GM12891 (cell line): Measurements from ENCODE around the gene PARM1.

Source experiments
- DNase-seq: peaks from one replicate; pipeline ENCODE4 v3.0.0; 2011; ENCODE audit warnings: low spot score; ENCODE audit not compliant: insufficient read length
- FAIRE-seq: peaks from 2 replicates; lab custom pipeline; 2011; peaks lifted over from hg19 to GRCh38; lab: Jason Lieb, UNC
- PAX5 ChIP-seq: IDR thresholded peaks from 2 replicates; pipeline ENCODE4 v1.6.1; 2011; ENCODE audit warnings: low read length, moderate library complexity, mild to moderate bottlenecking; ENCODE audit not compliant: insufficient read depth, severe bottlenecking
- POLR2A ChIP-seq: IDR thresholded peaks from 2 replicates; pipeline ENCODE4 v1.6.1; 2011; ENCODE audit warnings: low read depth, low read length, control low read depth
- POLR2AphosphoS5 ChIP-seq: IDR thresholded peaks from 2 replicates; pipeline ENCODE4 v1.6.1; 2011; ENCODE audit warnings: low read depth, low read length, control low read depth
- POU2F2 ChIP-seq: IDR thresholded peaks from 2 replicates; pipeline ENCODE4 v1.6.1; 2011; ENCODE audit warnings: low read depth, mild to moderate bottlenecking, control low read depth, low read length, moderate library complexity
- SPI1 ChIP-seq: IDR thresholded peaks from 2 replicates; pipeline ENCODE4 v1.6.1; 2011; ENCODE audit warnings: low read depth, low read length, control low read depth
- TAF1 ChIP-seq: IDR thresholded peaks from 2 replicates; pipeline ENCODE4 v1.6.1; 2011; ENCODE audit warnings: low read depth, low read length, control low read depth

PARM1 gene

DNA sequence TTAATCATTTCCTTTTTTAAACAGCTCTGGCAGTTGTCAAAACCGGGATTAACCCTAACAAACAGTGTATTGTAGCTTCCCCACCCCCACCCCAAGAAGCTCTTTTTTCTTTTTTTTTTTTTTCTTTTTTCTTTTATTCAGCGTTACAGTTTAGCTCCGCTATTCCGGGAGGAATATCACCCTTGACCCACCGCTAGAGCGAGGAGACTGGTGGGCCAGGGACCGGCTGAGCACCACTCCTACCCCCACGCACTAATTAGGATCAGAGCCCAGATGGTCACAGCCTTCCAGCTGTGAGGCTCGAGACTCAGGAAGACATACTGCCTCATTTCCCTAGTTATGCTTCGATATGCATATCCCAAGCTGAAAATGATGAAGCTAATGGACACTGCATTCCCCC, 2.0 kb downstream of the PARM1 start:
- TF ChIP-seq SPI1 (no peak), POLR2AphosphoS5 (no peak), TAF1 (no peak), POLR2A (no peak), PAX5 (no peak), POU2F2 (no peak)
- DNase-seq = no peak
- FAIRE-seq = no peak

DNA sequence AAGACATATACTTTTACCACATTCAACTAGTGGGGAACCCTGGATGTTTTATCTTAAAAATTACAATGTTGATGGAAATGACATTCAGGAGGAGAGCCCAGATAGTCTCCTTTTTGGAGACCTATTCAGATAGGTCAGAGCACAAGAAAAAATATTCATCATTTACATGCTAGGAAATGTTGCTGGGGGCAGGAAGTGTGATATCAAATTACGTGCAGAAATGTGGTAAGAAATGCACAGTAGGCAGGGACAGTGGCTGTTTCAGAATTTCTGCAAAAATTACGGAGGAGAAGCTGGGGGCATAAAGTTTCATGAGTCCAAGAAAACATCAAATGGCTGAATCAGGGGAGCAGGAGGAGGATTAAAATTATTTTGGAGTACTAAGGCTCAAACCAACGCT, 8.2 kb downstream of the PARM1 start:
- no peak for TF ChIP-seq PAX5
- no peak for DNase-seq
- no peak for FAIRE-seq

DNA sequence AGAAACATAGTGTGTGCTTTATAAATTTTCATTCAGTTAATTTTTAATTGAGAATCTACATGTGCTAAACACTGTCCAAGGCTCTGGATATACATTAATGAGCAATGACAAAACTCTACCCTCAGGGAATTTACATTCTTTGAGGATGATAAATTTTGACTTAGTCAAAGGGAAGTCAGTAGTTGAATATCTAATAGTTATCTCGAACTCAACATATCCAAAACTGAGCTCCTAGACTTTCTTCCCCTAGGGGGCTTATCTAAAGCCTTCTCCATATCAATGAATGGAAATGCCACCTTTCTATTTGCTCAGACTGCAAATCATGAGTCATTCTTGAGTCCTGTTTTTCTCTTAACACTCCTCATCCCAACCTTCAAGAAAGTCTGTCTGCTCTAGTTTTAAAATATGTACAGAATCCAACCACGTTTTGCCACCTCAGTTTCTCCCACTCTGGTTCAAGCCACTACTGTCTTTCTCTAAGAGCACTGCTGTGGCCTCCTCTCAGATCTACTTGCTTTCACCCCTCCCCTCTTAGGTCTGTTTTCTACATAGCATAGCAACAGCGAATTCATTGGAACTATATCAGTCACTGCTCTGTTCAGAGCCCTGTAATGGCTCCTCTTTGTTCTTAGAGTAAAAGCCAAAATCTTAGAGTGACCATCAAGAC, 9.5 kb downstream of the PARM1 start:
- TF ChIP-seq POLR2A = no peak
- no peak for TF ChIP-seq POLR2AphosphoS5
- TF ChIP-seq SPI1 = no peak
- TF ChIP-seq POU2F2 = no peak
- no peak for TF ChIP-seq TAF1
- no peak for TF ChIP-seq PAX5
- FAIRE-seq = no peak
- no peak for DNase-seq

DNA sequence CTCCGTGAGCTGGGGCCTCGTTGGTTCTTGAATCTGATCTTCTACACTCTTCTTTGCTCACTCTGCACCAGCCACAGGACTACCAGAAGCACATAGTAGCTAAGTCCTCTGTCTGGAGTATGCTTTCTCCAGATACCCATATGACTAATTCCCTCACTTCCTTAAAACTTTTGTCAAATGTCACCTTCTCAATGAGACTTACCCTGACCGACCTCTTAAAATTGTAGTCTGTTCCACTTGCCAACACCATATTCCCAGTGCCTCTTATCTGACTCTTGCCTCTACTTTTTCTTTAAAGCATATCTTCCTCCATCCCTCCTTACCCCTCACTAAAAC, 10.0 kb downstream of the PARM1 start:
- peak; percentile 32; the same call in 1 of the 2 replicates for TF ChIP-seq SPI1
- TF ChIP-seq PAX5 = no peak
- TF ChIP-seq POLR2AphosphoS5 = no peak
- TF ChIP-seq TAF1 = no peak
- FAIRE-seq (no peak), DNase-seq (no peak)

DNA sequence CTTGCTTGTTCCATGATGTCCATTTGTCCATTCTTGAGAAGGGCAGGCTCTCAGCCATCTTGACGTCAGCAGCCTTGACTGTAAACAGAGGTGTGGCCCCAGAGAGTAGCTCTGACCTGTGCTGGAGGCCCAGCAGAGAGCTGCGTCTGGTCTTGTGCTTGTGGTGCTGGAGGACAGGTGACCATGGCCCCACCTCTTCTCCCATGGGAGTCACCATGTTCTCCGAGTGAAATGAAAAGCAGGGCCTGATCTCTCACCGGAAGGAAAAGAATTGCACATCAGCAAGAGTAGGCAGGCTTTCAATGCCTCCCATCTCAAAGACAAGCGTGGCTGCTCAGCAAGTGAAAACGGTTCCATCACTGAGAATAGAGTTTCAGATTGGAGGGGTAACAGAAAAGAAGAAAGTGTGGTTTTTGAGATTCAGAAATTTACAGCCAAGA, 11.5 kb downstream of the PARM1 start:
- DNase-seq = no peak
- FAIRE-seq = no peak
- TF ChIP-seq POU2F2 (no peak), POLR2AphosphoS5 (no peak), SPI1 (no peak), POLR2A (no peak), PAX5 (no peak), TAF1 (no peak)

DNA sequence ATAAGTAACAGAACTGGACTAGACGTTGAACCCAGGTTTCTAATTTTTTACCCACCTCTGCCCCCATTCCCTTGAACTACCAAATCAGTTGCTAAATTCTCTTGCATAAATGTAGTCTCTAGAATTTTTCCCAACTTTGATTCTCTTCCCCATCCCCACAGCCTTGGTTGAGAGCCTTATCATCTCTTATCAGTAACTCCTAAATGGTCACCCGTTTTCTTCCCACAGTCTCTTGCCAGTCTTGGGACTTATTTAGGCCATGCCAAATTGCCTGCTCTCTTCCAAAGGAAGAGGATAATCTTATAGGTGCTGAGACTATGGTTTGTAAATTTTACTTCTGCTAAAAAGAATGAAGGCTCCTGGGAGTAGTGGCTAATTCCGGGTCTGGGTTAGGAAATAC, 13.3 kb downstream of the PARM1 start:
- FAIRE-seq = no peak
- TF ChIP-seq POU2F2 = no peak
- TF ChIP-seq POLR2A = no peak
- no peak for TF ChIP-seq SPI1
- no peak for TF ChIP-seq TAF1
- no peak for TF ChIP-seq PAX5
- no peak for TF ChIP-seq POLR2AphosphoS5
- DNase-seq = no peak

DNA sequence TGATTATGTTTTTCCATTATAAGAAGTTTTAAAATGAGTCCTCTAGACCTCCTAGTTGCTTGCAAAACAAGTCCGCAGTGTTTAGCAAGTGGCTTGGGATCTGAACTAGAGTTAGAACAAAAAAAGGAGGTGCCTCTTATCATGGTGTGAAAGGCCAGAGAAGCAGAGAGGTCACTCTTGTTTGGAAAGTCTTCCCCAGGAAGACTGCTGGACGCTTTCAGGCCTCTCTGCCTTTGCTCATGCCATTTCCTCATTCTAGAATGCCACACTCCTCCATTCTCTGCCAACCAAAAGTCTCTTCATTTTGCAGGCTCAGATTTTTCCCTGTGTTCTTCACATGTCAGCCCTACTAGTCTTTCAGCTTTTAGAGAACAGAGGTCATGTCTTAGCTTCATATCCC, 14.9 kb downstream of the PARM1 start:
- DNase-seq (no peak), FAIRE-seq (no peak)
- TF ChIP-seq POLR2AphosphoS5 = no peak
- no peak for TF ChIP-seq PAX5
- no peak for TF ChIP-seq SPI1
- no peak for TF ChIP-seq POLR2A
- no peak for TF ChIP-seq TAF1

DNA sequence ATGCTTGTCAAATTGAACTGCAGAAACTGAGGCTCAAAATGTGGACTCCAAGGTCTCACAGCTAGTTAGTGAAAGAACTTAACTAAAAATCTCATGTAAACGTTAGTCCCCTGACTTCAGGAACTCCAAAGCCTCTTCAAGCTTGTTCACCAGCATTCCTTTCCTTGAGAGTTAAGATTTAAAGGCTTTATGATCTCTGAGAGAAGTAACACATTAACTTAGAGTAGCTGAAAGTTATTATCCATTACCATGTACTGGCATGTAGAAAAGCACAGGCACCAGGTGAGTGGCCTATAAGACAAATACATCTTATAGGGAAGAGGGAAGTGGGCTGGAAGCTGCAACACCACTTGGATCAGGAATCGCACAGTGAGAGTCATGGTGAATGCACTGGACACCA, 15.3 kb downstream of the PARM1 start:
- DNase-seq = no peak
- no peak for FAIRE-seq
- TF ChIP-seq TAF1 (no peak), SPI1 (no peak), POLR2AphosphoS5 (no peak), PAX5 (no peak), POU2F2 (no peak), POLR2A (no peak)

DNA sequence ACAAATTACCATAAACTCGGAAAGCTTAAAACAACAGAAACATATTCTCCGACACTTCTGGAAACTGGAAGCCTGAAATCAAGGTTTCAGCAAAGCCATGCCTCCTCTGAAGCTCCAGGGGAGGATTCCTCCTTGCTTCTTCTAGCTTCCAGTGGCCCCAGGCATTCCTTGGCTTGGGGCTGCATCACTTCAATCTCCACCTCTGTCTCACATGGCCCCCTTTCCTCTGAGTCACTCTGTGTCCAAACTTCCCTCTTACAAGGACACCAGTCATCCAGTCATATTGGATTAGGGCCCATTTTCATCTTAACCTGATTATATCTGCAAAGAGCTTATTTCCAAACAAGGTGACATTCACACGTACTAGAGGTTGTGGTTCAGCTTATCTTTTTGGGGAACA, 17.3 kb downstream of the PARM1 start:
- FAIRE-seq (no peak), DNase-seq (no peak)
- TF ChIP-seq SPI1 = no peak
- no peak for TF ChIP-seq POLR2AphosphoS5
- no peak for TF ChIP-seq TAF1
- no peak for TF ChIP-seq POLR2A
- no peak for TF ChIP-seq PAX5
- no peak for TF ChIP-seq POU2F2

DNA sequence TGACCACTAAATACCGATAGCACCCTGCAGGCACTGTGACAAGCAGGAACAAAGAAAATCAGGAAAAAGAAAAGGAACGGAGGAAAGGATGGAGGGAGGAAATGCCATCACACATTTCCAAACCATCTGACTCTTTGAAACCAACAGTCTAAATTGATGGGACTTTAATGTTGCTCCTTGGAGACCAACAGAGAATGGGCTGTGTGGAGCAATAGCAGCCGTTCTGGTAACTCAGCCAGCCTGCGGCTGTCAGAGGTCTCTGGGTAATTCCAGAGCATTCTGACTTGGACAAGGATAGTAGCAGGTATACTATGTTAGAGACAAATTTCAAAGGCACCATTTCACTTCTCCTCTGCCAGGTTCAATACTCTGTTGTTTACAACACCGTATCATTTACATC, 18.0 kb downstream of the PARM1 start:
- DNase-seq (no peak), FAIRE-seq (no peak)
- TF ChIP-seq POLR2A = no peak

DNA sequence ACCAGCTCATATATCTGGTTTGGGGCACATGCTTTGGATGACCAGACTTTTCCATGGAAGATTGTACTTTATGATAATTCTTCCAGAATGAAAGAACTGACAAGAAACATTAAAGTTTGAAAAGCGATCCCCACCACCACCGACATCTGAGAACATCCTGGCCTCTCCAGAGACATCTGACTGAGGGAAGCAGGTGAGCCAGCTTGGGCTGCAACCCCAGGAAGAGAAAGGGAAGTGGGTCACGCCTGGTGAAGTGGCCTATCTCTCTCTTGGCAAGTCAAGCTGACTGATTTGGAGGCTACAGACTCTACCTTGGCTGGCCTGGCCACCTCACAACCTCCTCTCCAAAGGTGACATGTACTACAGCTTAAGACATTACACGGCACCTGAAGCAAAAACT, 20.7 kb downstream of the PARM1 start:
- FAIRE-seq = no peak
- no peak for DNase-seq
- TF ChIP-seq PAX5 (no peak), POU2F2 (no peak), TAF1 (no peak), POLR2A (no peak), SPI1 (no peak), POLR2AphosphoS5 (no peak)
